HG03097 (cell line): ENCODE results near the gene KCNA10.

ENCODE experiments used
- ATAC-seq: cut with Tn5 transposase; IDR thresholded peaks from one replicate; pipeline ENCODE4 v1.9.1; 2021; ENCODE audit not compliant: unreplicated experiment, low FRiP score

The KCNA10 gene

GRCh38 chr1:110502402-110503151 lies 16.4 kb downstream of the KCNA10 start:
- no peak for ATAC-seq

DNA sequence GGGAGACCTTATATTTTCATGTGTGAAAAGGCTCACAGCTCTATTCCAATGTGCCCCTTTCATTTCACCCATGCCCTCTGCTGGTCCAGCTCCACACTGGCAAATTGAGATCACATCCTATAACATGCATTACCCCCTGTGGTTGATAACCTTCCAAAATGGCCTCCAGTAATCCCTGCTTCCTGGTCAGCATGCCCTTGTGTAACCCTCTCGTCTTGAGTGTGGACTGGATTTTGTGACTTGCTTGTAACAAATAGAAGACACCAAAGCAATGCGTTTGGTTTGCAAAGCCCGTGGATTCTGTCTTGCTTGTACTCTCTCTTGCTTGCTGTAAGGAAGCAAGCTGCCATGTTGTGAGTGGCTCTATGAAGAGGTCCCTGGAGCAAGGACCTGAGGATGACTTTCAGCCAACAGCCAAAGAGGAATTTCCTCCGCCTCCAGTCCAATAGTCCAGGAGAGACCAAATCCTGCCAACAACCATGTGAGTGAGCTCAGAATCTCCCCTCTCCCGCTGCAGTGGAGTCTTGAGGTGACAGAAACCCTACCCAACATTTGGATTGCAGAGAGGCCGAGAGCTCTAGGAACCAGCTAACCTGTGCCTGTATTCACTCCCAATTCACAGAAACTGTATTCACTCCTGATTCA lies 17.4 kb downstream of the KCNA10 start:
- ATAC-seq: no peak

DNA sequence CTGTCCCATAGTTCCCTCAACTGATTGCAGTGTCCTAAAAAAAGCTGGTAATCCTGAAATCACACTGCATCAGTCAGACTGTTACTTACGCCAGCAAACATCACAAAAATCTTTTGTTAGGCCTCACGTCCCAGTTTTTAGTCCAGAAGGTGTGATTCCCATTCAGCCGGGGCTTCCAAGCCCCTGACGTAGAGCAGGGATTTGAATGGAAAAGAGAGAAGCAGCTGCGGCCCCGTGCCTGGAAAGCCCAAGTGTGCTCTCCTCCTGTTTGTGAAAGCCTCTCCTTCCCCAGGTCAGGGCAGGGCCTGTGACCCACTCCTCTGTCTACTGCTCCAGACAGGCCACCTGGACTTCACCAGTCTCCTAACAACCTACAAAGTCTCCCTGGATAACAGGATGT lies 20.7 kb downstream of the KCNA10 start:
- ATAC-seq: no peak

- no peak for ATAC-seq
Measured at GRCh38 chr1:110495926-110496600, 22.9 kb downstream of the KCNA10 start.

DNA sequence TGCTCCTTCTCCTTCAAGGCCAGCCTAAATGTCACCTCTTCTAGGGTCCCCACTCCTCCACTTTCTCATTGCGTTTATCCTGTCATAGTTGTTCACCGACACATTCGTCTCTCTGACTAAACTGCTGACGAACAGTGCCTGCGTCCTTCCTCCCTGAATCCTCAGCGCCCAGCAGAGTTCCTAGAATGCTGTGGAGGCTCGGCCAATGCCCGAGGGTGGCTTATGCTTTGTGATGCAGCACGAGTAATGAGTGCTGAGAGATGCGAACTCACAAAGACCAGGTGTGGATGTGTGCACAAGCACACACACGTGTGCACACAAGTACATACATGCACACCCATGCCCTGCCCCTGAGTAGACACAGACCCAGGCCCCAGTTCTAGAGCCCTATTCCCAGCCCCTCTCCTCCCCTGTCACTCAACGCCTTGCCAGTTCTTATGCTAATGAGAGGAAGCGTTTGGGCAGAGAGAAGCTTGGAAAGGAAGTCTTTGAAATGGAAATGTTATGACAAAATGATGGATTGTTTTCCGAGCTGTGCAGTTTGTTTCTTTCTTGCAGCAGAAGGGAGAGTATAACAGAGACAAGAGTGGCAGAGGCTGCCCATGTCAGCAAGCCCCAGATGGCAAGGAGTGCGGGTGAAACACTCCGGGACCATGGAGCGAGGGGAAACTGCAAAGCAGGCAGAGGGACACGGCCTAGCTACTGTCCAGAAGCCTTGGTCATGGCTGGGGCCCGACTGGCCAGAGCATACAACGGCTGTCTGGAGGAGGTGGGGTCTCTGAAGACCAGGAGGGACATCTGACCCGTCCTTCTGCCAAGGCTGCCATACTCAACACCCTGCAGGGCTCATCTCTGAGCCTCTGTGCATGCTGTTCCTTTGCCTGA lies 24.2 kb downstream of the KCNA10 start:
- no peak for ATAC-seq

GRCh38 chr1:110494036-110494435 lies 24.9 kb downstream of the KCNA10 start:
- no peak for ATAC-seq

DNA sequence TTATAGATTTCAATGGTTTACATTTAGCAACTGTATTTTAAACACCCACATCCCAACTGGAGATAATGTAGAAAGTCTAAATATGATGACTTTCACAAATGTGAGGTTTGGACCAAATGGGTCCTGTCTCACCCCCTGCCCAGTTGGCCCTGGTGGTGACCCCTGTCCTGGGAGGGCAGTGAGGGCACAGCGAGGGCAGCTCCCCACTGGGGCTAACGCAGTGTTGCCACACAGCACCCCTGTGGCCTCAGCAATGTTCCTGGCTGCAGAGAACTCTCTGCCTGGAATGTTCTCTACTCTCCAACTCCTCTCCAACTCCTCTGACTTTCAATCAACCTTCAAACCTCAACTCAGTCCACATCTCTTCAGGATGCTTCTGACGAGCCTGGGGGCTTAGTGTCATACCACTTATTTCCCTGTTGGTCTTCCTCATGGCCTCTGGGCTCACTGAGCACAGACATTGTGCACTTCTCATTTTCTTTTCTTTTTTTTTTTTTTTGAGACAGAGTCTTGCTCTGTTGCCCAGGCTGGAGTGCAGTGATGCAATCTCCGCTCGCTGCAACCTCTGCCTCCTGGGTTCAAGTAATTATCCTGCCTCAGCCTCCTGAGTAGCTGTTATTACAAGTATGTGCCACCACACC lies 25.8 kb downstream of the KCNA10 start:
- ATAC-seq: no peak

GRCh38 chr1:110492573-110492972 lies 26.4 kb downstream of the KCNA10 start:
- ATAC-seq: no peak

DNA sequence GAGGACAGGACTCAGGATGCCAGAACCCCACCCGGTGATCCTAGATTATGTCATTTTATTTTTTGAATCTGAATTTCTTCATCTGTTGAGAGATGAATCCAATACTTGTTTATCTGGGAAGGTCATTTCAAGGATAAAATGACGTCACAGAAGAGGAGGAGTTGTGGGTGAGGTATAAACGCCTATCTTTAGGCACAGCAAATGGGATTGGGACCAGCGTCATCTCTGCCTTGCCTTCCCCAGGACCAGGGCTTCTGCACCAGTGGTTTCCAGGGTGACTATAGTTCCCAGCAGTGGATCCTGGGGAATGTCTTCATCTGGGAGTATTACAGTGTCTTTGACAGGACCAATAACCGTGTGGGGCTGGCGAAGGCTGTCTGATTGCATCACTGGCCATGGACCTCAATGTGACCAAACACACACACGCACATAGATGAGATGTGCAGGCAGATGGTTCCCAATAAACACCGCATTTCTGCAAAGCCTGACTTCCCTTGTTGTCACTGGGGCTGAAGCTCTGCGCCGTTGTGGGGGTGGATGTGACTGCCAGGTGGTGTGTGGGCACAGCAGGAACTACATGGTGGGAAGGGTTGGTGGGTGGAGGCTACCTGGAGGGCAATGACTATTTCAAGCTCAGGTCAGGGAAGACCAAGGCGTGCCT lies 28.1 kb downstream of the KCNA10 start:
- no peak for ATAC-seq

- ATAC-seq: no peak
Measured at GRCh38 chr1:110489973-110490542, 28.9 kb downstream of the KCNA10 start.

DNA sequence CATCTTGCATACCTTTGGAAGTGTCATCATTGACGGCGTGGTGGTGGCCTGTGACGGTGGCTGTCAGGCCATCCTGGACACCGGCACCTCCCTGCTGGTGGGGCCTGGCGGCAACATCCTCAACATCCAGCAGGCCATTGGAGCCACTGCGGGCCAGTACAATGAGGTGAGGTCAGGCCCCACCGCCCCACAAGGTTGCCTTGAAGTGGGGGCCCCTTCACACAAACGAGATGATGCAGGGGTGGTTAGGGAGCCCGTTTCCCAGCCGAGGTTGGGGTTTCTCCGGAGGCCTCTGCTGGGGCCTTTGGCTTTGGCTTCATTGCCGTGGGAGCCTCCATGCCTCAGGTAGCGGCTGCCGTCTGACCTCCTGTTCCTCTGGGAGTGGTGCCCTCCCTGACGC lies 29.6 kb downstream of the KCNA10 start:
- no peak for ATAC-seq

DNA sequence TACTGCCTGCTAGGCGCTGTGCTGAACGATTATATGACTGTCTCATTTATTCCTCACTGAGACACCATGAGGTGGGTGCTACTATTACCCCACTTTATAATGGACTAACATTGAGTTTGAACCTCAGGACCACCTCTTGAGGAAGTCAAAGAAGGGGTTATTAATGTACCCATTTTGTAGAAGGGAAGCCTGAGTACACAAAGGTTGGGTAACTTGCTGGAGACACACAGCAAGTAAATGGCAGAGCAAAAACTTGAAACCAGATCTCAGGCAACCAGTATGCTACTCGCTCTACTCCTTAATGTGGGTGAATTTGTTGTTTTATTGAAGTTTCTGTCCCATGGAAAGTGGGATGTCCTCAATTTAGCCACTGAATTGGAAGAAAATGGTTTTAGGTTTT lies 30.1 kb downstream of the KCNA10 start:
- ATAC-seq: no peak

GRCh38 chr1:110488161-110488560 lies 30.8 kb downstream of the KCNA10 start:
- ATAC-seq: no peak

- no peak for ATAC-seq
Measured at GRCh38 chr1:110487726-110488125, 31.2 kb downstream of the KCNA10 start.

DNA sequence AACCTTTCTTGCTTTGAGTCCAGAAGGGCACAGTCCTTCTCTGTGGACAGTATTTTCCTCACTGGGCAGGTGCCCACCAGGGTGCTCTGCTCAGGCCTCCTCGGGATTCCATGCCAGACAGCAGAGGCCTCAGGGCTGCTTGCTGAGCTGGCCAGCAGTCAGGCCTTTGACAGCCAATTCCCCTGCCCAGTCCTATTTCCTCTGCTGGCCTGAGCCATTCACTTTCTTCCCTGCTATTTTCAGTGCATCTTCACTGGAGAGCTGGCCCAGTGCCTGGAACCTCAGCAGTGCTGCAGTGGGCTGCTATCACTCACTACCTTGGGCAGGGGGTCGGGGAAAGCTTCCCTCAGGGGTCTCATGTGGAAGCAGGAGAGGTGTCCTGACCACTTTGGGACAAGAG lies 33.2 kb downstream of the KCNA10 start:
- ATAC-seq: no peak

- ATAC-seq: no peak
Measured at GRCh38 chr1:110484801-110485200, 34.2 kb downstream of the KCNA10 start.

- ATAC-seq: no peak
Measured at GRCh38 chr1:110483308-110483685, 35.7 kb downstream of the KCNA10 start.

DNA sequence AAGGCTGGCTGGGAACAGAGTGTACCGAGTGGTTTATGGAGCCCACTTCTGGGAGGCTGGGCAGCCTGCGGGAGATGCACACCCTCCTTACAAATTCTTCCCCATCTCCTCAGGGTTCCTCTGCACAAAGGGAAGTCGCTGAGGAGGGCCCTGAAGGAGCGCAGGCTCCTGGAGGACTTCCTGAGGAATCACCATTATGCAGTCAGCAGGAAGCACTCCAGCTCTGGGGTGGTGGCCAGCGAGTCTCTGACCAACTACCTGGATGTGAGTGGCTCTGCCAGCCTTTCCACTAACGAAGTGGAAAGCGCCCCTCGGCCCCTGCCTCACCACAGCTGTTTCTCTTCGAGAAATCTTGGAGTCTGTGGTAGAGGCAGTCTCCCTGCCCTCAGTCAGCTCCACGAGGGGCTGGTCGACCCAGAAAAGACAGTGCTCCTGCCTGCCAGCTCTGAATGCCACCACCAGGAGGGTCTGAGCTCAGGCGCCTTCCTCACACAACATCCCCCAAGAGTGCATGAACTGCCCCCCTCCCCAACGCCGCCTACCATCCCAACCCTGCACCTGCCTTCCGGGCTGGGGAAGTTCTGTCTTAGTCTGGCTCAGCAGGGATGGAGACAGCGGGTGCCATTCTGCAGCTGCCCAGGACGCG lies 36.2 kb downstream of the KCNA10 start:
- no peak for ATAC-seq

DNA sequence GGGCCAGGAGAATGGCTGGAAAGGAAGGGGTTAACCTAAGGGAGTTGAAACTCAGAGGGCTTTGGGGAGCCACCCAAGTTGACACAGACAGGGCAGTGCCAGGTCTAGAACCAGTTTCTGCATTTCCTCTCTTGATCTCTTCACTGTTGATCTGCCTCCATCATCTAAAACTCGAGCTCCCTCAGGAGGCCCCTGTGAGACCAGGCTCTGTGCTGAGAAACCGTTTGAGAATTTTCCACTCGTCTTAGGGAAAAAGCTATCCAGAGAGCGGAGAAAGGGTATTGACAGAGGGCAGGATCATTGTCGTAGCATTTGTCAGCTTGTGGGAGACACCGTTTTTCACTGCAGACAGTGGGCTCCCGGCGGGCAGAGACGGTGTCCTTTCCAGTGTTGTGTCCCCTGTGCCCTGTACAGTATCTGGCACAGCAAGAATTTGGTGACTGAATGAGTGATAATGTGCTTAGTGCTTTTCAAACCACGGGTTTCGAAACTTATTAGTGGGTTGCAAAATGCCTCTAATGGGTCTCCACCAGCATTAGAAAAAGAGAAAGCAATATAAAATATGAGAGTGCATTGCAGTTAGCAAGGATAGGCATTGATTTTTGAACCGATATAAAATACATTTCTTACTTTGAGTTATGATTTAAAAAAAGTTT lies 36.9 kb downstream of the KCNA10 start:
- ATAC-seq: no peak
